H7 (cell line): ENCODE results near the gene JAK1. TPM values are rescaled to one million over a fixed set of nuclear protein-coding genes. Genes with fewer than 3 reads are reported as not detected.
"Not testable (repeated sequence)": the region's sequence is repeated elsewhere in the genome, so short reads cannot be mapped to it uniquely, and the experiment has no call there.

Source experiments
- DNase-seq: peaks from one replicate; pipeline ENCODE4 v3.0.0; 2012
- H3K27me3 ChIP-seq: 2 replicates; pipeline ENCODE4 v1.6.0; 2011; ENCODE audit warnings: mild to moderate bottlenecking, low read length; ENCODE audit not compliant: control insufficient read depth, insufficient read depth
- H3K36me3 ChIP-seq: replicated peaks from 2 replicates; pipeline ENCODE4 v1.5.1; 2011; ENCODE audit warnings: low read length; ENCODE audit not compliant: control insufficient read depth, insufficient read depth
- H3K4me3 ChIP-seq: 2 replicates; pipeline ENCODE4 v1.5.1; 2011; ENCODE audit warnings: low read depth, mild to moderate bottlenecking, control low read depth, low read length, moderate library complexity; ENCODE audit not compliant: insufficient read depth
- total RNA-seq: library from RNA; depleted of rRNA; stranded (reverse); fragments of >200 nt; shearing (Covaris generic); gene quantifications from 2 replicates; pipeline ENCODE4 v1.2.3, GENCODE V29; 2014

Gene JAK1
- total RNA-seq, 1 experiment from 2014 or later = 36.7 TPM

GRCh38 chr1:64929221-64929620 lies 37.1 kb downstream of the JAK1 start:
- DNase-seq = no peak
- no peaks in the 10 kb centered on the region for H3K27me3 ChIP-seq
- no peak overlapping the region for H3K4me3 ChIP-seq
- H3K36me3 ChIP-seq = no peaks in the 10 kb centered on the region

- Histone ChIP-seq H3K36me3 (no peaks in the 10 kb centered on the region), H3K4me3 (no peak overlapping the region), H3K27me3 (no peaks in the 10 kb centered on the region)
- DNase-seq = no peak
Observed at GRCh38 chr1:64928325-64928724, 38.0 kb downstream of the JAK1 start.

GRCh38 chr1:64925594-64925993 lies 40.8 kb downstream of the JAK1 start:
- no peak for DNase-seq
- no peaks in the 10 kb centered on the region for H3K27me3 ChIP-seq
- no peaks in the 10 kb centered on the region for H3K36me3 ChIP-seq
- no peak overlapping the region for H3K4me3 ChIP-seq

- H3K4me3 ChIP-seq = no peak overlapping the region
- no peaks in the 10 kb centered on the region for H3K36me3 ChIP-seq
- DNase-seq = no peak
- H3K27me3 ChIP-seq = no peaks in the 10 kb centered on the region
Observed at GRCh38 chr1:64923294-64923718, 43.0 kb downstream of the JAK1 start.

- Histone ChIP-seq H3K36me3 (no peaks in the 10 kb centered on the region), H3K4me3 (no peak overlapping the region), H3K27me3 (no peaks in the 10 kb centered on the region)
- no peak for DNase-seq
Observed at GRCh38 chr1:64922336-64922735, 44.0 kb downstream of the JAK1 start.

- Histone ChIP-seq H3K4me3 (no peak overlapping the region), H3K36me3 (no peaks in the 10 kb centered on the region), H3K27me3 (no peaks in the 10 kb centered on the region)
- no peak for DNase-seq
Observed at GRCh38 chr1:64921771-64922170, 44.6 kb downstream of the JAK1 start.

- no peaks in the 10 kb centered on the region for H3K36me3 ChIP-seq
- H3K27me3 ChIP-seq = no peaks in the 10 kb centered on the region
- no peak for DNase-seq
- H3K4me3 ChIP-seq = no peak overlapping the region
Observed at GRCh38 chr1:64920941-64921589, 45.3 kb downstream of the JAK1 start.

- not testable (repeated sequence) for H3K36me3 ChIP-seq, DNase-seq, H3K27me3 ChIP-seq, H3K4me3 ChIP-seq
Observed at GRCh38 chr1:64919120-64919519, 47.2 kb downstream of the JAK1 start.

GRCh38 chr1:64917907-64918306 lies 48.4 kb downstream of the JAK1 start:
- H3K4me3 ChIP-seq = no peak overlapping the region
- H3K36me3 ChIP-seq = no peaks in the 10 kb centered on the region
- H3K27me3 ChIP-seq = no peaks in the 10 kb centered on the region
- DNase-seq = no peak

GRCh38 chr1:64917328-64917861 lies 49.0 kb downstream of the JAK1 start:
- DNase-seq = no peak
- Histone ChIP-seq H3K4me3 (no peak overlapping the region), H3K27me3 (no peaks in the 10 kb centered on the region), H3K36me3 (no peaks in the 10 kb centered on the region)

GRCh38 chr1:64915381-64916274 lies 50.7 kb downstream of the JAK1 start:
- Histone ChIP-seq H3K4me3 (no peak overlapping the region), H3K27me3 (no peaks in the 10 kb centered on the region)
- DNase-seq = no peak

GRCh38 chr1:64913361-64914015 lies 52.9 kb downstream of the JAK1 start:
- no peaks in the 10 kb centered on the region for H3K36me3 ChIP-seq
- no peak for DNase-seq
- H3K4me3 ChIP-seq = no peak overlapping the region
- no peaks in the 10 kb centered on the region for H3K27me3 ChIP-seq

More at GRCh38 chr1:64915381-64916274, 50.7 kb downstream of the JAK1 start:
- no peaks in the 10 kb centered on the region for H3K36me3 ChIP-seq

GRCh38 chr1:64912191-64912590 lies 54.2 kb downstream of the JAK1 start:
- Histone ChIP-seq H3K4me3 (no peak overlapping the region), H3K36me3 (no peaks in the 10 kb centered on the region), H3K27me3 (no peaks in the 10 kb centered on the region)
- DNase-seq = no peak

GRCh38 chr1:64911326-64911725 lies 55.0 kb downstream of the JAK1 start:
- no peak for DNase-seq
- H3K4me3 ChIP-seq = no peak overlapping the region
- no peaks in the 10 kb centered on the region for H3K27me3 ChIP-seq
- no peaks in the 10 kb centered on the region for H3K36me3 ChIP-seq
